ENCODE results near the gene MAFB. TPM values are rescaled to one million over a fixed set of nuclear protein-coding genes. Genes with fewer than 3 reads are reported as not detected.

MAFB gene
- total RNA-seq, 1 experiment from 2014 or later: 0.85 TPM

DNA sequence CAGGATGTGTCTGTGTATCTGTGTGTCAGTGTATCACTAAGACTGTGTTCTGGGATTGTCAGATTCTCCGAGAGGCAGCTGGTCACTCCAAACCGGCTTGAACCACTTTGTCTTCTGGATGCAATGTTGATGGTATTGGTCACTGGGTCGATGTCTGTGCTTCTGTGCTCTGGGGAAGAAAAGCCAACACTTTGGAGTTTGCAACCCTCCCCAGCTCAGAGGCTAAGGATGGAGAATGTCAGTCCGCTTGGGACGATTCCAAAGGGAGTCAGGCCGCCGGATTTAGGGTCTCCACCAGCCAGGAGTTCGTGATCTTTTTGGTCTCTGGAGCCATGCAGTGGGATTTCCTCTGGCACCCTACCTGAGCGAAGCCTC is 5.2 kb downstream of the MAFB start:
- H3K4me2 ChIP-seq (ENCODE audit: insufficient read depth, insufficient read length, low read length): peak overlapping the region; percentile 39
- peaks cover 97% of the 10 kb centered on the region for H3K27me3 Mint-ChIP-seq (ENCODE audit: low read depth)
- no CpG with 5 or more reads among the region's 9 CpGs for WGBS (ENCODE audit: extremely low coverage, insufficient read length, low lambda C conversion rate)

More for the DNA sequence above, 5.2 kb downstream of the MAFB start:
- no peak overlapping the region for H4K91ac ChIP-seq (ENCODE audit: insufficient read length, low read depth, low read length)
- 0 out of 2 replicates have a peak, but pooled peaks cover 1% of the 10 kb centered on the region for H3K4me1 ChIP-seq (ENCODE audit: insufficient read depth, low read length)
- H3K9ac ChIP-seq (ENCODE audit: extremely low read depth, insufficient read length, low read length): no peak overlapping the region
- peaks cover 89% of the 10 kb centered on the region for H3K27me3 ChIP-seq (ENCODE audit: insufficient read depth, low read length)
- no peaks in the 10 kb centered on the region for H4K20me1 ChIP-seq (ENCODE audit: control insufficient read depth, insufficient read depth, insufficient read length)
- no peaks in the 10 kb centered on the region for H3K9me3 ChIP-seq (ENCODE audit: control insufficient read depth, low read depth, low read length)
- H3K79me2 ChIP-seq (ENCODE audit: insufficient read depth, low read length): no peaks in the 10 kb centered on the region
- no peak overlapping the region for H2BK15ac ChIP-seq (ENCODE audit: low read depth, low read length)
- peaks cover 0 to 3% of the 10 kb centered on the region in 2 experiments; a peak in 1 of 5 replicates for H3K9me3 Mint-ChIP-seq
- H2BK12ac ChIP-seq (ENCODE audit: insufficient read length, low read depth, low read length): no peak overlapping the region
- no peaks in the 10 kb centered on the region for H3K36me3 Mint-ChIP-seq (ENCODE audit: insufficient read depth in 1 of 3, low read depth in 3 of 3)
- peaks cover 37 to 55% of the 10 kb centered on the region in 2 experiments for H3K4me1 Mint-ChIP-seq
- no peaks in the 10 kb centered on the region for H3K79me1 ChIP-seq (ENCODE audit: insufficient read depth, low read depth, low read length, poor library complexity, severe bottlenecking)
- H2BK5ac ChIP-seq (ENCODE audit: insufficient read length, low read length): no peak overlapping the region
- no peak overlapping the region for H3K14ac ChIP-seq (ENCODE audit: insufficient read depth, low read length)
- peak overlapping the region; percentile 54 to 91; a peak in 4 of 5 replicates for H3K4me3 Mint-ChIP-seq
- no peak overlapping the region for H2BK20ac ChIP-seq (ENCODE audit: low read depth, low read length, poor library complexity, severe bottlenecking)
- H2AFZ ChIP-seq (ENCODE audit: low read length): no peak overlapping the region
- no peak overlapping the region for H2AK5ac ChIP-seq (ENCODE audit: insufficient read length, low read length)
- no peak overlapping the region for H3K27ac ChIP-seq (ENCODE audit: insufficient read length, low read depth, low read length)
- H3K18ac ChIP-seq (ENCODE audit: insufficient read length, low read depth, low read length): no peak overlapping the region
- no peak overlapping the region for H4K8ac ChIP-seq (replicated peaks; ENCODE audit: insufficient read length, low read depth, low read length)
- DNase-seq: no peak
- H2BK120ac ChIP-seq (ENCODE audit: low read depth, low read length, poor library complexity, severe bottlenecking): no peak overlapping the region
- H3K23me2 ChIP-seq (ENCODE audit: insufficient read length, low read depth, low read length, poor library complexity, severe bottlenecking): peaks cover 8% of the 10 kb centered on the region
- TF ChIP-seq, protein P1, sequence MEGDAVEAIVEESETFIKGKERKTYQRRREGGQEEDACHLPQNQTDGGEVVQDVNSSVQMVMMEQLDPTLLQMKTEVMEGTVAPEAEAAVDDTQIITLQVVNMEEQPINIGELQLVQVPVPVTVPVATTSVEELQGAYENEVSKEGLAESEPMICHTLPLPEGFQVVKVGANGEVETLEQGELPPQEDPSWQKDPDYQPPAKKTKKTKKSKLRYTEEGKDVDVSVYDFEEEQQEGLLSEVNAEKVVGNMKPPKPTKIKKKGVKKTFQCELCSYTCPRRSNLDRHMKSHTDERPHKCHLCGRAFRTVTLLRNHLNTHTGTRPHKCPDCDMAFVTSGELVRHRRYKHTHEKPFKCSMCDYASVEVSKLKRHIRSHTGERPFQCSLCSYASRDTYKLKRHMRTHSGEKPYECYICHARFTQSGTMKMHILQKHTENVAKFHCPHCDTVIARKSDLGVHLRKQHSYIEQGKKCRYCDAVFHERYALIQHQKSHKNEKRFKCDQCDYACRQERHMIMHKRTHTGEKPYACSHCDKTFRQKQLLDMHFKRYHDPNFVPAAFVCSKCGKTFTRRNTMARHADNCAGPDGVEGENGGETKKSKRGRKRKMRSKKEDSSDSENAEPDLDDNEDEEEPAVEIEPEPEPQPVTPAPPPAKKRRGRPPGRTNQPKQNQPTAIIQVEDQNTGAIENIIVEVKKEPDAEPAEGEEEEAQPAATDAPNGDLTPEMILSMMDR (conservative IDR thresholded peaks at IDR 0.05): no peak
- no peak overlapping the region for H3K56ac ChIP-seq (ENCODE audit: insufficient read length, low read depth, low read length)
- no peak overlapping the region for H3T11ph ChIP-seq (ENCODE audit: low read length)
- no peak overlapping the region for H3K27ac Mint-ChIP-seq
- H4K5ac ChIP-seq (ENCODE audit: insufficient read length, low read depth, low read length): no peak overlapping the region
- H3K4ac ChIP-seq (ENCODE audit: low read depth, low read length): no peak overlapping the region
- no peak overlapping the region for H3K23ac ChIP-seq (ENCODE audit: insufficient read length, low read depth, low read length)
